ENCODE results near the gene FSTL4.

Gene FSTL4

GRCh38 chr5:133428072-133428660 is 184.2 kb downstream of the FSTL4 start:
- DNase-seq (ENCODE audit: low spot score) = no peak

- DNase-seq (ENCODE audit: low spot score) = no peak
Observed at GRCh38 chr5:133427121-133427777, 185.1 kb downstream of the FSTL4 start.

DNA sequence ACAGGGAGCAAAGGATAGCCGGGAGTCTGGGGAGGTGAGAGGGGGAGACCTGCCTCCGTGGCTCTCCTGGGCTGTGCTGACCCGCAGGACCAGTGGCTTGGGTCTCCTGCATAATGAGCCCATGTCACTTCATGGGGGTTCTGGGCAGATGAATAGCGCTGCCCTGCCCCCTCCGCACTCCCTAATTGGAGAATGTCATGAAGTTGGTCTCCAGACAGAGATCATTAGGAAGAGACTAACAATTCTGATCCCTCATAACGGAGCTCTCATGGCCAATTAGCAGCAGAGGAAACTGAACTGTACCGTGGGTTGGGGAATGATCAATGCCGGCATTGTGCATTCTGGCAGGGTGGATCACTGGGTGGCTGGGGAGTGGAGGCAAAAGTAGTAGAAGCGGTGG is 186.1 kb downstream of the FSTL4 start:
- DNase-seq (ENCODE audit: low spot score) = no peak

GRCh38 chr5:133425764-133426163 is 186.6 kb downstream of the FSTL4 start:
- DNase-seq (ENCODE audit: low spot score) = no peak

- no peak for DNase-seq (ENCODE audit: low spot score)
Observed at GRCh38 chr5:133425222-133425621, 187.1 kb downstream of the FSTL4 start.

GRCh38 chr5:133423618-133424282 is 188.6 kb downstream of the FSTL4 start:
- DNase-seq (ENCODE audit: low spot score) = peak; percentile 48

GRCh38 chr5:133423011-133423617 is 189.2 kb downstream of the FSTL4 start:
- DNase-seq (ENCODE audit: low spot score) = no peak

GRCh38 chr5:133421806-133422205 is 190.5 kb downstream of the FSTL4 start:
- no peak for DNase-seq (ENCODE audit: low spot score)

DNA sequence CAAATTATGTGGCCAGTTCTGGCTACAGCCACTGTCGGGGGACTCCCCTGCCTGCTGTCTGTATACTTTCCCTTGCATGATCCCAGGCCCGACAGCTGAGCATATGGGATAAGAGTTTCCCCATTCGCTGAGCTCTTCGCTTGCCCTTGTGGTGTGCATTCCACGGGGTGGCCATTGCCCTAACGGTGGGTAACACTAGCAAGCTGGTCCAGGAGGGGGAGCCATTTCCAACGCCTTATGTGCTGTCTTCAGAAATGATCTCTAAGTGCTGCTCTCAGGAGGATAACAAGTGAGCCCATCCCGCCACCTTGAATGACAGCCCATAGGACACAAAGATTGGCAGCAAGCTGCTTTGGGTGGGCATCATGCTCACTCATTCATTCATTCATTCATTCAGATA is 190.9 kb downstream of the FSTL4 start:
- no peak for DNase-seq (ENCODE audit: low spot score)

DNA sequence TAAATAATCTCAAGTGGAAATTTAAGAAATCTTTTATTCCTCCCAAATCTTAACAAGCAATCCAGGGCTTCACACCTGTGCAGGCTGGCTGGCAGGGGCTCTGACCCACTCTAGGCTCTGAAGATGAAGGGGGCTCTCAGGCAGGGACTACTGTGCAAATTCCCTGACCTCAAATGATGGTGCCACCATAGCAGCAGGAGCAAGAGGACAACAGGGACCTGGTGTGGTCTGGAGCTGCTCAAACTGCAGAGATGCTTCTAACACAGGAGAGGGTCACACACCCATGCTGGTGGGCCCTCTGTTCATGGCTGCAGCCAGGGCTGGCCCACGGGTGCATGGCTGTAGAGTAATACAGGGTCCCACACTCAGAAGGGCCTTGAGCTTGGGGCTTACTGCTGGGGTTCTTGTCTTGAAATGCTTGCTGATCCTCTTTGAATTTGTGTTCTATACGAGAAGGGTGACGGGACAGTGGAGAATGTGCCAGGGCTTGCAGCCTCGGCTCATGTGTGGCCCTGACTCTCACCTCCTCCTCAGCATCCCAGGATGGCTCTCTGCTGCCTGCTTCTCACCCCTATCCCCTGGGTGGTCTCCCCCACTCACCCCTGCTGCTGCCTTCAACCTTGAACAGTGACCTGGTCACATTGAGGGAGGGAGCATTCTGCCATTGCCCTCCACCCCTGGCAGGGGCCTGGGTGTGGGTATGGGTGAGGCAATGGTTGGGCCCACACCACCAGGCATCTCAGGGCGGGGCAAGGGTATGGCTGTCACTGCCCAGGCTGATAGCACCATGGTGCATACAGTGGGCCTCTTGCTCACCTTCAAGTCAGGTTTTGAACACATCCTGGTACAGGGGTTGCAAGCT is 191.7 kb downstream of the FSTL4 start:
- DNase-seq (ENCODE audit: low spot score) = no peak

GRCh38 chr5:133415906-133416305 is 196.4 kb downstream of the FSTL4 start:
- DNase-seq (ENCODE audit: low spot score) = no peak

DNA sequence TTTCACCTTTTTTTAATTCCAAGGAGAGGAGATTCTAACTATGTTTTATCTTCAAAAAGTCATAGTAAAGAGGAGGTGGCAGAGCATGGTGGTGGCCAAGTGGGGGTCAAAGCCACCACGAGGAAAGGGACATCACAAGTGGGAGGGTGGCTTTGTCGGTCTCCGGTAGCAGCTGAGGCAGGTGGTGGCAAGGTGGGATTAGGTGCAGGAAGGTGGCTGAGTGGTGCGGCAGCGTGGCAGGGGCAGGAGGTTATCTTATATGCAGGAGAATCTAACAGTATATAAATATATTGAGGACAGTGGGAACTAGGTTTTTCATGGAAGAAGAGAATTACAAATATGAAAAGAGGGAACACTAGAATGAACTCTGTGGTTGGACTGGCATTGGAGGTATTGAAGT is 196.8 kb downstream of the FSTL4 start:
- no peak for DNase-seq (ENCODE audit: low spot score)

DNA sequence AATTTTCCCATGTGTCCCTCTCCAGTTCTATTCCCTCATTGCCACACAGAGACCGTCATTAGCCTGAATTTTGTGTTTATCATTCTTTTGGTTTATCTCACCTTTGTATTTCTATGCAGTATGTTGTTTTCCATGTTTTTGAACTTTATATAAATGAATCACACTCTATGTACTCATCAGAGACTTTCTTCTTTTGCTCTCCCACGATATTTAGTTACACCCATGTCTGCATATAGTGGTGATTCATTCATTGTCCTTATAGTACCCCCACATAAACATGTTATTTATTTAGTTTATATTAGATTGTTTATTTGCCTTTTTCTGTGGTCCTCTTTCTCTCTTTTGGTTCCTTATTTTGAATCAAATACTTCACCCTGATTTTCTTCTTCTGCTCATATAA is 199.7 kb downstream of the FSTL4 start:
- no peak for DNase-seq (ENCODE audit: low spot score)

DNA sequence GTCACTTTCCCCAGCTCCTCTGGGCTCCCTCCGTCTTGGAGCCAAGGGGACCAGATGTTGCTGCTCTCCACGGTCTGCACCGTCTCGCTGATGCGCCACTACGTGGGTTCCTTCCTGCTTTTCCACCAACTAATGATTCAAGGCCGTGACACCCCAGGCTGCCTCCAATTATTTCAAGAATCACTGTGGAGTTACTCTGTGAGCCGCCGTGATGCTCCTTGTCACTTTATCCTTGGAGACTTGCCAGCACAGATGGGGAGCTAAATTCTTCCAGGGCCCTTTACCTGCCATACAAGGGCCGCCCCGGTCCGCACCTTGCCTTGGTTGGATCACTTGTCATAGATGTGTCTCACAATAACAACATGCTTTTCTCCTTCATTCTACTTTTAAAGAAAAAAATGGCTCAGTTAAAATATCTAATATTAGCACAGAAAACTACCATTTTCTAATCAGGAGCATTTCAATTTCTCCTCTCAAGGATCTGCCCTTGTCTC is 202.0 kb downstream of the FSTL4 start:
- no peak for DNase-seq (ENCODE audit: low spot score)

- no peak for DNase-seq (ENCODE audit: low spot score)
Observed at GRCh38 chr5:133409210-133409674, 203.1 kb downstream of the FSTL4 start.

GRCh38 chr5:133408322-133408721 is 204.0 kb downstream of the FSTL4 start:
- DNase-seq (ENCODE audit: low spot score) = no peak

DNA sequence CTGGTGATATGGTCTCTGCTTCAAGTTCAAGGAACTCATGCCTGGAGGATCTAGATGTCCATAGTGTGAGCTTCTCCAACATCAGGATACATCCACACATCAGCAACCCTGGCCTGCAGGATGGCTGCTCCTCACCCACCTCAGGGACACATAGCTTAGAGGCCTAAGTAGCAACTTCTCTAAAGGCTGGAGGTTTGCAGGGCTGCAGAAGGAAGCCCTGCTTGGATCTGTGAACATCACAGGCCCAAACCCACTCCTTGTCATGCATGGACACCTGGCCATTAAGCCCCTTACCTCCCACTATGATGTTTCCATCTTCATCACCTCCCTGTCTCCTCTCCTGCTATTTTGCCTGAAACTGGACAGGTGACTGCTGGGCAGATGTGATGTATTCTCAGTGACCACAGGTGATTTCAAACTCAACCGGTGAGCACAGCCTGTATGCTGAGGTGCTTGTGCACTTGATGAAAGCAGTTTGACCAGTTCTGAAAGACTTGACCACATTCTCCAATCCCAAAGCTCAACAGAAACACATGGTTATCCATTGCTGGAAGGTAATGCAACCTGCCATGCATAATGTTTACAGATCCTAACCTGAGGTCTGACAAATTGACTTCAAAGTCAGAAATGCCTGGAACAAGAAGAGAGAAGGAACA is 205.2 kb downstream of the FSTL4 start:
- DNase-seq (ENCODE audit: low spot score) = no peak

- DNase-seq (ENCODE audit: low spot score) = no peak
Observed at GRCh38 chr5:133406208-133406976, 205.9 kb downstream of the FSTL4 start.

DNA sequence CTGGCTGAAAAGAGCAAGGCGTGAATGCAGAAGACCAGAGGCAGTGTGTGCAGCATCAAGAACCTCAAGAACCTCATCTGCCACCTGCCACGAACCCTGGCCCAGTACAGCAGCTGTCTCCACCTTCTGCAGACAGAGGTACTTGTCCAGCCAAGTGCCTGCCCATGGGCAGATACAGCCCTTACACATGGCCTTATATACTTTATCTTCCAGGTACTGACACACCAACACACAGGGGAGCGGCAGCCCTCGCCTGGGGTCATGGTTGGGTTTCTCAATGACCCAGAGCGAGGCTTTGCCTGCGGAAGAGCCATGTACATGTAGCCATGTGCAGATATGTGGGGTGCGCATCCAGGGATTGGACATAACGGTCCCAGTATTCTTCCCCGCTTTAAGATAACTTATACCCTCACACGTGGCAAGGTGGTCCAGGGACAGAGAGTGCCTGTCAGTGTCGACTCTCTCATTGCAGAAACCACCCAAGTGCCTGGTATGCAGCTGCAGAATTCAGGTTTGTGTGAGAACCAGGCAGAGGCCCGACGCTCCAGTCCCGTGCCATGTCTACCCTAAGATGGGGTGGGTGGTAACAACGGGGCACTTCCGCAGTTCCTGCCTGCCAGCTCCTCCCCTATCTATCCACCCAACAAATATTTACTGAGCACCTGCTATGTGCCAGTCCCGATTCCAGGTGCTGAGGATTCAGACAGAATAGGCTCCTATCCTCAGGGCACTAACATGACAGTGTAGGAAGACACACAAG is 206.9 kb downstream of the FSTL4 start:
- no peak for DNase-seq (ENCODE audit: low spot score)

- DNase-seq (ENCODE audit: low spot score) = no peak
Observed at GRCh38 chr5:133404724-133405123, 207.6 kb downstream of the FSTL4 start.
